Chondrocyte (in vitro differentiated cells): ENCODE results near the gene CIC. TPM values are rescaled to one million over a fixed set of nuclear protein-coding genes. Genes with fewer than 3 reads are reported as not detected.
A peak's percentile ranks its signal among the peaks of the same experiment; 100 is the strongest.

Source experiments
- DNase-seq: peaks from one replicate; pipeline ENCODE4 v3.0.0; 2021; ENCODE audit warnings: mixed read lengths, low spot score
- H3K27ac Mint-ChIP-seq: one replicate; pipeline ENCODE4 v1.8.0; 2021; ENCODE audit warnings: mild to moderate bottlenecking, moderate library complexity, mixed read lengths; ENCODE audit not compliant: unreplicated experiment
- H3K27me3 Mint-ChIP-seq: 2 replicates; pipeline ENCODE4 v1.8.0; 2021; ENCODE audit warnings: low read depth, mixed read lengths
- H3K36me3 Mint-ChIP-seq: 2 replicates; pipeline ENCODE4 v1.8.0; 2021; ENCODE audit warnings: low read depth, mixed read lengths
- H3K4me1 Mint-ChIP-seq: 2 replicates; pipeline ENCODE4 v1.8.0; 2021; ENCODE audit warnings: low read depth, mild to moderate bottlenecking, mixed read lengths
- H3K4me3 Mint-ChIP-seq: one replicate; pipeline ENCODE4 v1.8.0; 2021; ENCODE audit warnings: mild to moderate bottlenecking, moderate library complexity, mixed read lengths; ENCODE audit not compliant: unreplicated experiment
- H3K9me3 Mint-ChIP-seq: 2 replicates; pipeline ENCODE4 v1.8.0; 2021; ENCODE audit warnings: low read depth, mixed read lengths
- CTCF ChIP-seq: fragments of 200-600 bp; sonication (generic); IDR thresholded peaks from 2 replicates; pipeline ENCODE4 v1.5.0; 2021; ENCODE audit warnings: antibody characterized with exemption, mild to moderate bottlenecking, moderate library complexity
- total RNA-seq: library from RNA; stranded (reverse); gene quantifications from 3 replicates; pipeline ENCODE4 v1.2.1, GENCODE V29; 2021

The CIC gene
- total RNA-seq, 1 donor from 2014 or later: 83.6 TPM

GRCh38 chr19:42225718-42226292 lies 43.2 kb upstream of the CIC start:
- Mint-ChIP-seq H3K4me3 (no peak overlapping the region), H3K27me3 (no peaks in the 10 kb centered on the region), H3K36me3 (peaks cover 28% of the 10 kb centered on the region), H3K4me1 (peaks cover 24% of the 10 kb centered on the region), H3K9me3 (no peaks in the 10 kb centered on the region), H3K27ac (no peak overlapping the region)
- no peak for TF ChIP-seq CTCF
- no peak for DNase-seq

- no peak for TF ChIP-seq CTCF
- Mint-ChIP-seq H3K4me1 (peaks cover 18% of the 10 kb centered on the region), H3K36me3 (peaks cover 31% of the 10 kb centered on the region), H3K27ac (no peak overlapping the region), H3K27me3 (no peaks in the 10 kb centered on the region), H3K9me3 (no peaks in the 10 kb centered on the region), H3K4me3 (no peak overlapping the region)
- DNase-seq: no peak
Observed at GRCh38 chr19:42226886-42227285, 42.2 kb upstream of the CIC start.

GRCh38 chr19:42228641-42229040 lies 40.4 kb upstream of the CIC start:
- Mint-ChIP-seq H3K9me3 (no peaks in the 10 kb centered on the region), H3K27ac (no peak overlapping the region), H3K27me3 (no peaks in the 10 kb centered on the region), H3K4me1 (peaks cover 12% of the 10 kb centered on the region), H3K4me3 (no peak overlapping the region), H3K36me3 (peaks cover 38% of the 10 kb centered on the region)
- DNase-seq: no peak
- no peak for TF ChIP-seq CTCF

- Mint-ChIP-seq H3K27me3 (no peaks in the 10 kb centered on the region), H3K27ac (peak overlapping the region; percentile 61), H3K36me3 (peaks cover 38% of the 10 kb centered on the region), H3K4me3 (no peak overlapping the region), H3K9me3 (no peaks in the 10 kb centered on the region), H3K4me1 (peaks cover 13% of the 10 kb centered on the region)
- DNase-seq: no peak
- TF ChIP-seq CTCF: no peak
Observed at GRCh38 chr19:42229301-42229854, 39.7 kb upstream of the CIC start.

GRCh38 chr19:42229855-42230351 lies 39.1 kb upstream of the CIC start:
- Mint-ChIP-seq H3K36me3 (peaks cover 37% of the 10 kb centered on the region), H3K27ac (peak overlapping the region; percentile 61), H3K27me3 (no peaks in the 10 kb centered on the region), H3K4me1 (peaks cover 13% of the 10 kb centered on the region), H3K9me3 (no peaks in the 10 kb centered on the region), H3K4me3 (no peak overlapping the region)
- no peak for TF ChIP-seq CTCF
- DNase-seq: no peak
